Measurements from ENCODE around the gene LGALSL. TPM values are rescaled to one million over a fixed set of nuclear protein-coding genes. Genes with fewer than 3 reads are reported as not detected.
A peak's percentile ranks its signal among the peaks of the same experiment; 100 is the strongest.

LGALSL gene
- total and polyA plus RNA-seq, 2 donors from 2014 or later: 16.2 to 17.3 TPM

DNA sequence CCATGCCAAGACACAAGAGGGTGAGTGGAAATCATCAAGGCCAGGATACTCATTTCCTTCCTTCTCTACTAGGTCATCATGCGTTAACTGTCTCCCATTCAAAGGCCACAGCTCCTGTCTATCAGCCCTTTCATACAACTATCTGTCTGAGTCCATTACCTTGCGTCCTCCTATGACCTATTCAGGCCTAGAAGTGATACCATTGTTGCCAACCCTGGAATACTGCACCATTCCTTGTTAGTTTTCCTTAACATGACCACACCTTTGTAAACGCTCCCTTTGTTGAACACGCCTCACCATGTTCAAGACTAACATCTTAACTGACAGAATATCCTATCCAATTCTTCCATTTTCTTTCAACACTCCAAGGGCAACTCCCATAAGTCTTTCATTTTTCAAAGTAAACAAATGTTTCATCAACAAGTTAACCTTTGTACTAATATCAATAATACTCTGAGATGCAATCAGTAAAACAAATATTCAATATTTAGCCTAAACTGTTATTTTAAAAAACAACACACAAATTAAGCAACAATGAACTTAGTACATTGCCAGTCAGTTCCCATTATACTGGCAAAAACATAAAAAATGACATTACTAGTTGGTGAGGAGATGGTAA lies 19.8 kb upstream of the LGALSL start:
- TF ChIP-seq, protein P1, sequence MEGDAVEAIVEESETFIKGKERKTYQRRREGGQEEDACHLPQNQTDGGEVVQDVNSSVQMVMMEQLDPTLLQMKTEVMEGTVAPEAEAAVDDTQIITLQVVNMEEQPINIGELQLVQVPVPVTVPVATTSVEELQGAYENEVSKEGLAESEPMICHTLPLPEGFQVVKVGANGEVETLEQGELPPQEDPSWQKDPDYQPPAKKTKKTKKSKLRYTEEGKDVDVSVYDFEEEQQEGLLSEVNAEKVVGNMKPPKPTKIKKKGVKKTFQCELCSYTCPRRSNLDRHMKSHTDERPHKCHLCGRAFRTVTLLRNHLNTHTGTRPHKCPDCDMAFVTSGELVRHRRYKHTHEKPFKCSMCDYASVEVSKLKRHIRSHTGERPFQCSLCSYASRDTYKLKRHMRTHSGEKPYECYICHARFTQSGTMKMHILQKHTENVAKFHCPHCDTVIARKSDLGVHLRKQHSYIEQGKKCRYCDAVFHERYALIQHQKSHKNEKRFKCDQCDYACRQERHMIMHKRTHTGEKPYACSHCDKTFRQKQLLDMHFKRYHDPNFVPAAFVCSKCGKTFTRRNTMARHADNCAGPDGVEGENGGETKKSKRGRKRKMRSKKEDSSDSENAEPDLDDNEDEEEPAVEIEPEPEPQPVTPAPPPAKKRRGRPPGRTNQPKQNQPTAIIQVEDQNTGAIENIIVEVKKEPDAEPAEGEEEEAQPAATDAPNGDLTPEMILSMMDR (IDR thresholded peaks at IDR 0.05; ENCODE audit: borderline replicate concordance, extremely low read depth, insufficient read depth): no peak
- DNase-seq (no peak), FAIRE-seq (no peak)
- Histone ChIP-seq H3K4me1 (ENCODE audit: control insufficient read depth in 2 of 3, insufficient read depth in 2 of 3, low read depth in 1 of 3, low read length in 3 of 3) (no peaks in the 10 kb centered on the region), H3K36me3 (ENCODE audit: control insufficient read depth in 2 of 3, insufficient read depth in 3 of 3, low read length in 3 of 3) (no peaks in the 10 kb centered on the region), H3K27ac (ENCODE audit: low read depth in 2 of 2, low read length in 2 of 2) (no peak overlapping the region), H3K9me3 (ENCODE audit: control insufficient read depth in 2 of 3, insufficient read depth in 1 of 3, low read length in 3 of 3) (no peaks in the 10 kb centered on the region), H3K4me3 (ENCODE audit: low read length in 3 of 3) (no peak overlapping the region), H3K27me3 (ENCODE audit: control insufficient read depth, insufficient read depth, low read length) (no peaks in the 10 kb centered on the region), H3K9ac (ENCODE audit: low read length in 3 of 3) (no peak overlapping the region)
- intact Hi-C loops (cut with DNase I): no loop called here

DNA sequence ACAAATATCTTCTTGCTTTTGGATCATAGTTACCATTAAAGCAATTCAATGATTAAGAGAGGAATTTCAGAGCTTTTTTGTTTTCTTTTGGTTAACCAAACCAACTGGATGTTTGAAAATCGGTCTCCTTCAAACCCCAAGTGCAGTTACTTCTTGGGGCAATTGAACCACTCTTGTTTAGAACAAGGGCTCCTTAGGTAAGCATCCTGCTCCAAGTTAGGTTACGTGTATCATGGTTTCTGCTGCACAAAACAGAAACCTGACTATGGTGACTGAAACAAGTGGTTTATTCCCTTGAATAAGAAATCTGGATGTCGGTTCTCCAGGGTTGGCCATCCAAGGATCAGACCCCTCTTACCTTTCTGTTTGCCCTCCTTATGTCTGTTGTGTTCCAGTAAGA lies 16.1 kb upstream of the LGALSL start:
- no peaks in the 10 kb centered on the region for H3K4me1 ChIP-seq (ENCODE audit: control insufficient read depth in 2 of 3, insufficient read depth in 2 of 3, low read depth in 1 of 3, low read length in 3 of 3)
- H3K9me3 ChIP-seq (ENCODE audit: control insufficient read depth in 2 of 3, insufficient read depth in 1 of 3, low read length in 3 of 3): no peaks in the 10 kb centered on the region
- H3K27ac ChIP-seq (ENCODE audit: low read depth in 2 of 2, low read length in 2 of 2): no peak overlapping the region
- DNase-seq (no peak), FAIRE-seq (no peak)
- TF ChIP-seq, protein P1 (IDR thresholded peaks at IDR 0.05; ENCODE audit: borderline replicate concordance, extremely low read depth, insufficient read depth): no peak
- intact Hi-C loops (cut with DNase I): no loop called here
- no peaks in the 10 kb centered on the region for H3K27me3 ChIP-seq (ENCODE audit: control insufficient read depth, insufficient read depth, low read length)
- H3K9ac ChIP-seq (ENCODE audit: low read length in 3 of 3): no peak overlapping the region
- no peaks in the 10 kb centered on the region for H3K36me3 ChIP-seq (ENCODE audit: control insufficient read depth in 2 of 3, insufficient read depth in 3 of 3, low read length in 3 of 3)
- no peak overlapping the region for H3K4me3 ChIP-seq (ENCODE audit: low read length in 3 of 3)

DNA sequence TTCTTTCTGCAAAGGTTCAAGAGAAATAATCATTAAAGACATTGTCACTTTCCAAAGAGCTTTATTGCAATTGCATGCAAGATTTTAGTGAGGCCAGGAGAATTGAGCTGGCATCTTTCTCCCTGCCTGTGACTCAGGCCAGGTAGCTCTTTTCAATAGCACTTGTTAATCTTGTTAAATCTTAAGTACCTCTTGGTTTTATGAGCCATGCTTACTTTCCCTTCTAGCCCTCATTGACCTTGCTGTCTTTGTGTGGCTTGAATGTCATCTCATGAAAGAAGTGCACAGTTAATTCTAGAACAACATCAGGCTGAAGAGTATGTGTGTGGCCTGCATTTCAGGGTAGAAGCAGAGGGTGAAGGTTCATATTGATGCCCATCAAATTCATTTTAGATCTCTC lies 14.8 kb upstream of the LGALSL start:
- no peak for FAIRE-seq
- Histone ChIP-seq H3K9me3 (ENCODE audit: control insufficient read depth in 2 of 3, insufficient read depth in 1 of 3, low read length in 3 of 3) (no peaks in the 10 kb centered on the region), H3K27ac (ENCODE audit: low read depth in 2 of 2, low read length in 2 of 2) (no peak overlapping the region), H3K27me3 (ENCODE audit: control insufficient read depth, insufficient read depth, low read length) (no peaks in the 10 kb centered on the region), H3K36me3 (ENCODE audit: control insufficient read depth in 2 of 3, insufficient read depth in 3 of 3, low read length in 3 of 3) (no peaks in the 10 kb centered on the region), H3K4me1 (ENCODE audit: control insufficient read depth in 2 of 3, insufficient read depth in 2 of 3, low read depth in 1 of 3, low read length in 3 of 3) (no peaks in the 10 kb centered on the region), H3K4me3 (ENCODE audit: low read length in 3 of 3) (no peak overlapping the region), H3K9ac (ENCODE audit: low read length in 3 of 3) (no peak overlapping the region)
- intact Hi-C loops (cut with DNase I): no loop called here
- DNase-seq: peak in 2 of 5 donors; percentile 38 to 58
- TF ChIP-seq, protein P1 (IDR thresholded peaks at IDR 0.05; ENCODE audit: borderline replicate concordance, extremely low read depth, insufficient read depth): no peak

DNA sequence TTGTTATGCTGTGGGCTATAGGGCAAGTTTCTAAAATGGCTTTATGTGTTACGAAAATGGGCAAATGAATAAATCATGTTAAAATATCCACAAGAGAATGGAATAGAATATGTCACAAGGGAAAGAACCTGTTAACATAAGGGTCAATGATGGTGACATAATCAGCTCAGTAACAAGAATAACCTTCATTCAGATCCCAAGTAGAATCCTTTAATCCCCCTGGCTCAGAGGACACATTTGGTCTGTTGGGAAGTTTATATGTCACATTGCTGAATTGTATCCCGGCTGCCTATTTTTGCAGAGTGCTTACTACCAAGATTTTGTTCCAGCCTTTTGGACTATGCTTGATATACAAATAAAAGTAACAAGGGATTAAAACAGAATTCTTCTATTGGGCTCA lies 13.1 kb upstream of the LGALSL start:
- Histone ChIP-seq H3K27me3 (ENCODE audit: control insufficient read depth, insufficient read depth, low read length) (no peaks in the 10 kb centered on the region), H3K4me3 (ENCODE audit: low read length in 3 of 3) (no peak overlapping the region), H3K4me1 (ENCODE audit: control insufficient read depth in 2 of 3, insufficient read depth in 2 of 3, low read depth in 1 of 3, low read length in 3 of 3) (no peaks in the 10 kb centered on the region), H3K9ac (ENCODE audit: low read length in 3 of 3) (no peak overlapping the region), H3K27ac (ENCODE audit: low read depth in 2 of 2, low read length in 2 of 2) (no peak overlapping the region), H3K9me3 (ENCODE audit: control insufficient read depth in 2 of 3, insufficient read depth in 1 of 3, low read length in 3 of 3) (no peaks in the 10 kb centered on the region), H3K36me3 (ENCODE audit: control insufficient read depth in 2 of 3, insufficient read depth in 3 of 3, low read length in 3 of 3) (no peaks in the 10 kb centered on the region)
- intact Hi-C loops (cut with DNase I): no loop called here
- no peak for DNase-seq
- TF ChIP-seq, protein P1 (IDR thresholded peaks at IDR 0.05; ENCODE audit: borderline replicate concordance, extremely low read depth, insufficient read depth): no peak
- FAIRE-seq: no peak
